Endodermal cell (in vitro differentiated cells): ENCODE measurements around the gene FAM237A. TPM values are rescaled to one million over a fixed set of nuclear protein-coding genes. Genes with fewer than 3 reads are reported as not detected.

ENCODE experiments used
- DNase-seq: peaks from one replicate; pipeline ENCODE4 v3.0.0-alpha.2; 2017
- H3K27ac ChIP-seq: 2 replicates; pipeline ENCODE4 v1.5.1; 2013; ENCODE audit warnings: mild to moderate bottlenecking, low read depth, low read length, moderate library complexity
- H3K27me3 ChIP-seq: 2 replicates; pipeline ENCODE4 v1.6.1; 2013; ENCODE audit warnings: mild to moderate bottlenecking, low read length, moderate library complexity; ENCODE audit not compliant: insufficient read depth, control insufficient read depth, poor library complexity, severe bottlenecking
- H3K36me3 ChIP-seq: 2 replicates; pipeline ENCODE4 v1.7.0; 2013; ENCODE audit warnings: mild to moderate bottlenecking, low read length, moderate library complexity; ENCODE audit not compliant: control insufficient read depth, insufficient read depth
- H3K4me1 ChIP-seq: one replicate; pipeline ENCODE4 v1.7.0; 2013; ENCODE audit warnings: low read length; ENCODE audit not compliant: control insufficient read depth, insufficient read depth
- H3K4me3 ChIP-seq: 2 replicates; pipeline ENCODE4 v1.5.1; 2013; ENCODE audit warnings: mild to moderate bottlenecking, low read length, moderate library complexity
- H3K9ac ChIP-seq: 2 replicates; pipeline ENCODE4 v1.6.1; 2013; ENCODE audit warnings: mild to moderate bottlenecking, low read length, moderate library complexity; ENCODE audit not compliant: poor library complexity, severe bottlenecking; ENCODE audit errors: extremely low read depth
- H3K9me3 ChIP-seq: 2 replicates; pipeline ENCODE4 v1.6.1; 2013; ENCODE audit warnings: mild to moderate bottlenecking, low read length, moderate library complexity; ENCODE audit not compliant: control insufficient read depth
- H3K27ac Mint-ChIP-seq: 2 replicates; pipeline ENCODE4 v1.8.0; 2020; ENCODE audit warnings: mixed read lengths
- H3K27me3 Mint-ChIP-seq: 2 replicates; pipeline ENCODE4 v1.8.0; 2021; ENCODE audit warnings: mild to moderate bottlenecking, mixed read lengths; ENCODE audit not compliant: insufficient read depth
- H3K36me3 Mint-ChIP-seq: 2 replicates; pipeline ENCODE4 v1.8.0; 2020; ENCODE audit warnings: low read depth, mixed read lengths
- H3K4me1 Mint-ChIP-seq: 2 replicates; pipeline ENCODE4 v1.8.0; 2020; ENCODE audit warnings: mixed read lengths
- H3K4me3 Mint-ChIP-seq: 2 replicates; pipeline ENCODE4 v1.8.0; 2020; ENCODE audit warnings: mild to moderate bottlenecking, moderate library complexity, mixed read lengths
- H3K9me3 Mint-ChIP-seq: 2 replicates; pipeline ENCODE4 v1.8.0; 2020; ENCODE audit warnings: mild to moderate bottlenecking, mixed read lengths
- WGBS, 2 experiments: methylation state at CpG; one replicate each; pipeline versions ENCODE4 v1.1.5 to v1.1.7; 2013; ENCODE audit warnings: missing lambda C conversion rate in 2 of 2, mixed read lengths in 1 of 2; ENCODE audit not compliant: insufficient coverage in 1 of 2, insufficient read length in 1 of 2; 5-methylcytosine and 5-hydroxymethylcytosine counted together
- total RNA-seq, 2 donors: library from RNA; stranded (reverse); fragmentation: NEBNext Ultra II Directional in 1 of 2; extraction: Animal tissue kit (Norgen Biotek cat#: 25700) in 1 of 2; gene quantifications; 2 replicates in 1 of 2; 3 replicates in 1 of 2; pipeline ENCODE4 v1.2.1, GENCODE V29; 2021
- TF ChIP-seq, protein P1 (sequence below): fragments of 200-600 bp; sonication (generic); conservative IDR thresholded peaks from 2 replicates; pipeline ENCODE4 v1.5.0; 2021; ENCODE audit warnings: antibody characterized with exemption, mild to moderate bottlenecking

Gene FAM237A
- total RNA-seq, 2 donors from 2014 or later, result not detected

GRCh38 chr2:206610451-206610850, 31.8 kb upstream of the FAM237A start:
- H3K27ac Mint-ChIP-seq, result no peak overlapping the region
- H3K27me3 ChIP-seq, result no peaks in the 10 kb centered on the region
- no peak overlapping the region for H3K27ac ChIP-seq
- no peak overlapping the region for H3K9ac ChIP-seq
- H3K9me3 ChIP-seq, result peaks cover 11% of the 10 kb centered on the region
- no peak overlapping the region for H3K4me3 ChIP-seq
- peaks cover 2% of the 10 kb centered on the region for H3K4me1 ChIP-seq
- WGBS, 2 experiments, result 77 to 100% methylated on average over 1 of the region's 1 CpG
- H3K36me3 ChIP-seq, result peaks cover 6% of the 10 kb centered on the region
- H3K4me3 Mint-ChIP-seq, result no peak overlapping the region
- H3K9me3 Mint-ChIP-seq, result peaks cover 6% of the 10 kb centered on the region
- TF ChIP-seq, protein P1, sequence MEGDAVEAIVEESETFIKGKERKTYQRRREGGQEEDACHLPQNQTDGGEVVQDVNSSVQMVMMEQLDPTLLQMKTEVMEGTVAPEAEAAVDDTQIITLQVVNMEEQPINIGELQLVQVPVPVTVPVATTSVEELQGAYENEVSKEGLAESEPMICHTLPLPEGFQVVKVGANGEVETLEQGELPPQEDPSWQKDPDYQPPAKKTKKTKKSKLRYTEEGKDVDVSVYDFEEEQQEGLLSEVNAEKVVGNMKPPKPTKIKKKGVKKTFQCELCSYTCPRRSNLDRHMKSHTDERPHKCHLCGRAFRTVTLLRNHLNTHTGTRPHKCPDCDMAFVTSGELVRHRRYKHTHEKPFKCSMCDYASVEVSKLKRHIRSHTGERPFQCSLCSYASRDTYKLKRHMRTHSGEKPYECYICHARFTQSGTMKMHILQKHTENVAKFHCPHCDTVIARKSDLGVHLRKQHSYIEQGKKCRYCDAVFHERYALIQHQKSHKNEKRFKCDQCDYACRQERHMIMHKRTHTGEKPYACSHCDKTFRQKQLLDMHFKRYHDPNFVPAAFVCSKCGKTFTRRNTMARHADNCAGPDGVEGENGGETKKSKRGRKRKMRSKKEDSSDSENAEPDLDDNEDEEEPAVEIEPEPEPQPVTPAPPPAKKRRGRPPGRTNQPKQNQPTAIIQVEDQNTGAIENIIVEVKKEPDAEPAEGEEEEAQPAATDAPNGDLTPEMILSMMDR, result no peak
- no peak for DNase-seq
- no peaks in the 10 kb centered on the region for H3K27me3 Mint-ChIP-seq
- peaks cover 16% of the 10 kb centered on the region for H3K4me1 Mint-ChIP-seq
- peaks cover 8% of the 10 kb centered on the region for H3K36me3 Mint-ChIP-seq

DNA sequence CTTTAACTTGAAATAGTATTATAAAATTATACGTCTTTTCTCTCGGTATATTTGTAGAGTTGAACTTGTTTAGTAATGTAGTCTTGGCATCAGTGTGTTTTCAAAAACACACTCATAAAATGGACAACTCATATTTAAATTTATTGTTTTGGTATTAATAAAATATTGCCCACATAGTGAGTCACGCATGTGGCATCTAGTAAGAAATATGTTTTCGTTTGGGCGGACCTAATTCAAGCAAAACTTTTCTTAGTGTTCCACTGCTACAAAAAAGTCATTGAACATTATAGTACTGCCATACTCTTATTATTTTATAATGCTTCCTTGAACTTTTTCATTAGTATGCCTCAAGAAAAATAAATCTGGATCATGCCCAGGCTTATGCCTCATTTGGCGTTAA, 31.1 kb upstream of the FAM237A start:
- peaks cover 11% of the 10 kb centered on the region for H3K9me3 ChIP-seq
- peaks cover 2% of the 10 kb centered on the region for H3K4me1 ChIP-seq
- H3K9me3 Mint-ChIP-seq, result peaks cover 6% of the 10 kb centered on the region
- TF ChIP-seq, protein P1, result no peak
- H3K36me3 Mint-ChIP-seq, result peaks cover 8% of the 10 kb centered on the region
- peaks cover 16% of the 10 kb centered on the region for H3K4me1 Mint-ChIP-seq
- peaks cover 6% of the 10 kb centered on the region for H3K36me3 ChIP-seq
- H3K4me3 ChIP-seq, result no peak overlapping the region
- no peak overlapping the region for H3K4me3 Mint-ChIP-seq
- WGBS, 2 experiments, result 88 to 96% methylated on average over 4 to 6 of the region's 6 CpGs
- H3K27me3 Mint-ChIP-seq, result no peaks in the 10 kb centered on the region
- H3K27ac Mint-ChIP-seq, result no peak overlapping the region
- no peaks in the 10 kb centered on the region for H3K27me3 ChIP-seq
- H3K9ac ChIP-seq, result no peak overlapping the region
- H3K27ac ChIP-seq, result no peak overlapping the region
- DNase-seq, result no peak

DNA sequence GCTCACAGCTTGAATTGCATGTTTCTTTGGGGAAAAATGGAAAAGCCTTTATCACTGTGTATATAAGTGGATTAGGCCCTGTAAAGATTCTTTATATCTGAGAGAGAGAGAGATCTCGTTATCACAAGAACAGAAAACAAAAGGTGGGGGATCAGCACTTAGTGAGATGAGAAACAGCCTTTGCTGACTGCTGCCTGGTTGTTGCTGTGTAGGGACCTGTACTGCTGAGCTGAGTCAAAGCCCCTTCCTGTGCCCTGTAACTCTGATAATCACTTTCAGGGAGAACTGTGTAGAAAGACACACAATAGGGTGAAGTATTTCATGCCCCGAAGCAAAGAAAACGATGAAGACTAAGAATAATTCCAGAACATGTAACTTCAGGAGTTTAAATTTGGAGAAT, 30.6 kb upstream of the FAM237A start:
- Mint-ChIP-seq H3K27me3 (no peaks in the 10 kb centered on the region), H3K4me1 (peaks cover 16% of the 10 kb centered on the region), H3K27ac (peak overlapping the region; percentile 54), H3K36me3 (peaks cover 8% of the 10 kb centered on the region), H3K4me3 (no peak overlapping the region), H3K9me3 (peaks cover 6% of the 10 kb centered on the region)
- Histone ChIP-seq H3K27ac (no peak overlapping the region), H3K27me3 (no peaks in the 10 kb centered on the region), H3K9me3 (peaks cover 11% of the 10 kb centered on the region), H3K36me3 (peaks cover 6% of the 10 kb centered on the region), H3K9ac (no peak overlapping the region), H3K4me1 (peaks cover 2% of the 10 kb centered on the region), H3K4me3 (peak overlapping the region; percentile 3)
- DNase-seq, result no peak
- 50 to 64% methylated on average over 3 of the region's 3 CpGs for WGBS, 2 experiments
- TF ChIP-seq, protein P1, result no peak
